Breast epithelium (tissue), 4 donors: ENCODE data around the gene DHRS13. TPM values are rescaled to one million over a fixed set of nuclear protein-coding genes. Genes with fewer than 3 reads are reported as not detected.

ENCODE experiments used
- DNase-seq, 2 donors: peaks; one replicate each; pipeline ENCODE4 v3.0.0-alpha.2; 2019; ENCODE audit warnings: low spot score in 2 of 2
- H3K27ac ChIP-seq, 2 donors: fragments of 200-600 bp; sonication (generic) in 1 of 2; one replicate each; pipeline ENCODE4 v1.5.1; 2016 to 2019; ENCODE audit warnings: mild to moderate bottlenecking in 1 of 2
- H3K27me3 ChIP-seq, 2 donors: fragments of 200-600 bp; sonication (generic) in 1 of 2; one replicate each; pipeline versions ENCODE4 v1.5.1 to v1.6.0; 2017 to 2019; ENCODE audit warnings: control low read depth in 1 of 2, mild to moderate bottlenecking in 1 of 2
- H3K36me3 ChIP-seq: fragments of 200-600 bp; one replicate; pipeline ENCODE4 v1.5.1; 2019
- H3K4me1 ChIP-seq, 2 donors: fragments of 200-600 bp; sonication (generic); one replicate each; pipeline ENCODE4 v1.5.1; 2016 to 2019; ENCODE audit warnings: control low read depth in 1 of 2
- H3K4me3 ChIP-seq, 3 donors: fragments of 200-600 bp; sonication (generic); 1 replicate in 2 of 3; 2 replicates in 1 of 3; pipeline ENCODE4 v1.5.1; 2016 to 2019; ENCODE audit warnings: mild to moderate bottlenecking in 3 of 3, moderate library complexity in 2 of 3
- H3K9me3 ChIP-seq, 2 donors: fragments of 200-600 bp; sonication (generic) in 1 of 2; one replicate each; pipeline ENCODE4 v1.5.1; 2016 to 2019; ENCODE audit warnings: control low read depth in 1 of 2
- CTCF ChIP-seq, 3 donors: fragments of 450-650 bp; IDR thresholded peaks; one replicate each; pipeline ENCODE4 v1.5.1; 2016 to 2017; ENCODE audit warnings: antibody characterized with exemption in 3 of 3, mild to moderate bottlenecking in 3 of 3, moderate library complexity in 3 of 3
- POLR2A ChIP-seq: fragments of 450-650 bp; IDR thresholded peaks from one replicate; pipeline ENCODE4 v1.6.1; 2016; ENCODE audit warnings: antibody characterized with exemption, mild to moderate bottlenecking, moderate library complexity
- POLR2AphosphoS5 ChIP-seq, 3 donors: sonication (generic); formaldehyde crosslinking; IDR thresholded peaks; one replicate each; pipeline ENCODE4 v1.6.1; 2017; ENCODE audit warnings: antibody characterized with exemption in 3 of 3
- intact Hi-C: fragments of 100-400 bp; cut with DNase I; formaldehyde crosslinking; loops from one replicate; pipeline ENCODE4 v1.15.1; 2023; ENCODE audit warnings: low total_unique reads
- total RNA-seq, 3 donors: library from RNA; depleted of rRNA; stranded (reverse); fragments of >200 nt; gene quantifications; one replicate each; pipeline ENCODE4 v1.1.0, GENCODE V29; 2016

Gene DHRS13
- total RNA-seq, 3 donors from 2014 or later = 3.2 to 20.6 (median 14.2) TPM

DNA sequence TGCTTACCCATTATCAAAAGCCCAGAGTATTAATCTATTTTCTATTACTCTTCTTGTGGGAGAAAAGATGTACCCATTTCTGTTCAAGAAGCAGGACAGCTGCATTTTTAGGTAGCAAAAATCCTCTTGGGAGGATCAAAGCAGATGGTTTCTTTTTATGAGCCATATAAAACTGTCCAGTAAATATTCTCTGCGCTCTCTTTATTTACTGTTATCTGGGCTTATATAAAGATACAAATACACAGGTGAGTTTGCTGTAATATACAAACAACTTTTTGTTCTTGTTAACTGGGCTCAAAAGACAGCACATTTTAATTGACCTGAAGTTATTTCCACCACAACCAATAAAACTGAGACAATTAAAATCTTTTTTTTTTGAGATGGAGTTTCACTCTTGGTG, 38.4 kb upstream of the DHRS13 start:
- TF ChIP-seq POLR2AphosphoS5 (IDR thresholded peaks at IDR 0.05) (no peak), POLR2A (no peak), CTCF (IDR thresholded peaks at IDR 0.05) (no peak)
- intact Hi-C loops = loop anchor here (1.0 to 10.0 kb wide), 2 partner anchors 10 to 126 kb away; partner anchors contain the start of gene PHF12
- H3K4me1 ChIP-seq = peaks cover 0 to 41% of the 10 kb centered on the region in 2 donors
- no peaks in the 10 kb centered on the region for H3K9me3 ChIP-seq
- H3K36me3 ChIP-seq = no peaks in the 10 kb centered on the region
- no peak for DNase-seq
- no peak overlapping the region for H3K27ac ChIP-seq
- no peak overlapping the region for H3K4me3 ChIP-seq
- no peaks in the 10 kb centered on the region for H3K27me3 ChIP-seq

DNA sequence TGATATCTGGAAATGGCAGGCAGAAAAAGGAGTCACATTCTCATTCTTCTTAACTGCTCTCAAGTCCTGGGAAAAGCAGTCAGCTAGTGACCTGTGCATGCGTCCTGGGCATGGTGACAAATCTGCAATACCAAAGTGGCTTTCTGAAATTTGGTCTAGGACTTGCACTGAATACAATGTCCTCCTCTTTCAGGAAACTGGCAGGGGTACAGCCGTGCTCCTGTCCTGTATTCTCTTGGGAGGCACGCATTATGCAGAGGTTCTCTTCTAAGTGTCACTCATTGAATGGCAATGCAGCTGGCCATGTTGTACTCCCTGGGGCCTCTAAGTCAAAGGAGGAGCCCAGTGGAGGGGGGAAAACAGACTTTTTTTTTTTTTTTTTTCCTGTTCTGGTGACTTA, 37.8 kb upstream of the DHRS13 start:
- no peaks in the 10 kb centered on the region for H3K27me3 ChIP-seq
- TF ChIP-seq CTCF (IDR thresholded peaks at IDR 0.05) (no peak), POLR2A (no peak), POLR2AphosphoS5 (IDR thresholded peaks at IDR 0.05) (no peak)
- H3K4me1 ChIP-seq = peaks cover 0 to 37% of the 10 kb centered on the region in 2 donors
- intact Hi-C loops = loop anchor here (1.0 to 10.0 kb wide), 2 partner anchors 11 to 126 kb away; partner anchors contain the start of gene PHF12
- no peaks in the 10 kb centered on the region for H3K9me3 ChIP-seq
- no peak overlapping the region for H3K27ac ChIP-seq
- DNase-seq = no peak
- no peak overlapping the region for H3K4me3 ChIP-seq
- no peaks in the 10 kb centered on the region for H3K36me3 ChIP-seq

DNA sequence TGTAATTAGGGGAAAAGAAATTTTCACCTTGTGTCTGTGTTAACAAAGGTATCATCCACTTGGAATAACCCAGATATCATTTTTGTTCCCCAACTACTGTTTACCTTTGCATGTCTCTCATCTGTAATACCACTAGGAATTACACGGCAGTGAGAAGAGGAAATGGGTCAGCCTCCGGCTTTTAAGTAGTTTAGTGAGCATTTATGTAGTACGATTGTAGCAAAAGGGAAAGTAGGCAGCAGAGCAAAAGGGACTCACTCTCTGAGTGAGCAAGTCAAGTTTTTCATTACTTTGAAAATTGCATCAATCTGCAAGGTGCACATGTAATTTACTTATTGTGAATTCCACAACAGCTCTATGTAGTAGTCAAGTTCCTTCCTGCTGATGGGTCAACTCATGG, 37.3 kb upstream of the DHRS13 start:
- Histone ChIP-seq H3K27me3 (no peaks in the 10 kb centered on the region), H3K4me3 (no peak overlapping the region), H3K4me1 (peaks cover 0 to 36% of the 10 kb centered on the region in 2 donors), H3K9me3 (no peaks in the 10 kb centered on the region), H3K27ac (no peak overlapping the region), H3K36me3 (no peaks in the 10 kb centered on the region)
- intact Hi-C loops = loop anchor here (10.0 kb wide), 1 partner anchor 125 kb away; no protein-coding TSS in a partner anchor
- TF ChIP-seq POLR2AphosphoS5 (IDR thresholded peaks at IDR 0.05) = no peak
- no peak for TF ChIP-seq POLR2A
- no peak for TF ChIP-seq CTCF (IDR thresholded peaks at IDR 0.05)
- no peak for DNase-seq

DNA sequence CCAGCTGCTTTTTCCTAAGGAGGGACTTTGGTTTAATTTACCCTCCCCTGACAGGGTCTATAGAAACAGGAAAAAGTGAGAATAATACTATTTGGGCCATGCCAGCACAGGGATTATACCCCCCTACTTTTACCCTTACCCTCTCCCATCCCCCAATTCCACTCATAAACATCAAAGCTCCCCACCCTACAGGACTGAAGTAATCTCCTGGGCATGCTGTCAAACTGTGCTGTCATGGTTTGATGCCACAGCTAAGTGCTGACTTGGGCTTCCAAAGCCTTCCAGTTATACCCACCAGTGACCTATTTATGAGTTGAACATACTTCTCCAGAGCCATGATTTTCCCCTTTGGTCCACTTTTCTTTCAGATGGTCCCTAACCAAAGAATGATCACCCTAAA, 35.7 kb upstream of the DHRS13 start:
- no peak for TF ChIP-seq POLR2A
- TF ChIP-seq POLR2AphosphoS5 (IDR thresholded peaks at IDR 0.05) = no peak
- TF ChIP-seq CTCF (IDR thresholded peaks at IDR 0.05) = no peak
- peak overlapping the region; percentile 74 to 80 for H3K27ac ChIP-seq
- H3K4me3 ChIP-seq = no peak overlapping the region
- no peaks in the 10 kb centered on the region for H3K27me3 ChIP-seq
- DNase-seq = no peak
- peaks cover 0 to 36% of the 10 kb centered on the region in 2 donors for H3K4me1 ChIP-seq
- no peaks in the 10 kb centered on the region for H3K36me3 ChIP-seq
- no peaks in the 10 kb centered on the region for H3K9me3 ChIP-seq
- intact Hi-C loops = no loop called here

- DNase-seq = no peak
- no peak for TF ChIP-seq CTCF (IDR thresholded peaks at IDR 0.05)
- peak in 1 of 3 donors; percentile 49 for TF ChIP-seq POLR2AphosphoS5 (IDR thresholded peaks at IDR 0.05)
- TF ChIP-seq POLR2A = no peak
- peak overlapping the region in 1 of 3 donors; percentile 17 for H3K4me3 ChIP-seq
- peaks cover 0 to 36% of the 10 kb centered on the region in 2 donors for H3K4me1 ChIP-seq
- intact Hi-C loops = no loop called here
- no peaks in the 10 kb centered on the region for H3K27me3 ChIP-seq
- no peaks in the 10 kb centered on the region for H3K36me3 ChIP-seq
- H3K9me3 ChIP-seq = no peaks in the 10 kb centered on the region
- H3K27ac ChIP-seq = peak overlapping the region; percentile 74 to 80
Measured at GRCh38 chr17:28937044-28937729, 34.3 kb upstream of the DHRS13 start.
